Hematopoietic multipotent progenitor cell treated with erythropoietin and hydrocortisone succinate and interleukin-3 and kit ligand, for 15 days (in vitro differentiated cells): ENCODE measurements around the gene MPRIP.

Source experiments
- DNase-seq: peaks from one replicate; pipeline ENCODE4 v3.0.0-alpha.2; 2015; ENCODE audit warnings: low spot score

Gene MPRIP

DNA sequence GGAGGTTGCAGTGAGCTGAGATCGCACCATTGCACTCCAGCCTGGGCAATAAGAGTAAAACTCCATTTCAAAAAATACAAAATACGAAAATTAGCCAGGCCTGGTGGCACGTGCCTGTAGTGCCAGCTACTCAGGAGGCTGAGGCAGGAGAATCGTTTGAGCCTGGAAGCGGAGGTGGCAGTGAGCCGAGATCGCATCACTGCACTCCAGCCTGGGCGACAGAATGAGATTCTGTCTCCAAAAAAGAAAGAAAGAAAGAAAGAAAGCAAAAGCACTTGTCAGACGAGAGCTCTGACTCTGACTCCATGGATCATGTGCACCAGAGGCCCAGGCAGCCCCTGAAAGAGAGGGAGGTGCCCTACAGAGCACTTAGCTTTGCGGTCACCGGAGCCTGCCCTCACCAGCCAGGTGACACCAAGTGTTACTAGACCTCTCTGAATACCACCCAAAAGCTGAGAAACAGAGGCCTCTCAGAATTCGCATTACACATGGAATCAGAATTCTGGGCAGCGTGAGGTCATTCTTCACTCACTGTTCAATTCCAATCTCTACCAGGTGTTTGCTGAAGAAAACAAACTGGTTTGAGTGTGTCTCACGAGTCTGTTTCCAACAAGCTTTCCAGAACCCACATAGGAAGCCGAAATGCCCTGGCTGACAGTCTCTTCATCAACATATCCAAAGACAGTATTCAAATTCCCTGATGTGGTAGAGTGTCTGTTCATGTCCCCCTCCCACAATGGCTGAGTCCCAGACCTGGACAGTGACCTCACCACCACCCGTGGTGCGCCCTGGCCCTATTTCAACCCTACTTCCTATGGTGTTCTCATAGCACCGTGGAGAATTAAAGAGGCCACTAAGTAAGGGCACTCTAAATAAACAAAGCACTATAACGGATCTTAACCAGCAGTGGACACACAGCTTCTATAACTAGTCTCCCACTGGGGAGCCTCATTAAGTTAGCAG, 193.2 kb downstream of the MPRIP start:
- DNase-seq = peak; percentile 28

DNA sequence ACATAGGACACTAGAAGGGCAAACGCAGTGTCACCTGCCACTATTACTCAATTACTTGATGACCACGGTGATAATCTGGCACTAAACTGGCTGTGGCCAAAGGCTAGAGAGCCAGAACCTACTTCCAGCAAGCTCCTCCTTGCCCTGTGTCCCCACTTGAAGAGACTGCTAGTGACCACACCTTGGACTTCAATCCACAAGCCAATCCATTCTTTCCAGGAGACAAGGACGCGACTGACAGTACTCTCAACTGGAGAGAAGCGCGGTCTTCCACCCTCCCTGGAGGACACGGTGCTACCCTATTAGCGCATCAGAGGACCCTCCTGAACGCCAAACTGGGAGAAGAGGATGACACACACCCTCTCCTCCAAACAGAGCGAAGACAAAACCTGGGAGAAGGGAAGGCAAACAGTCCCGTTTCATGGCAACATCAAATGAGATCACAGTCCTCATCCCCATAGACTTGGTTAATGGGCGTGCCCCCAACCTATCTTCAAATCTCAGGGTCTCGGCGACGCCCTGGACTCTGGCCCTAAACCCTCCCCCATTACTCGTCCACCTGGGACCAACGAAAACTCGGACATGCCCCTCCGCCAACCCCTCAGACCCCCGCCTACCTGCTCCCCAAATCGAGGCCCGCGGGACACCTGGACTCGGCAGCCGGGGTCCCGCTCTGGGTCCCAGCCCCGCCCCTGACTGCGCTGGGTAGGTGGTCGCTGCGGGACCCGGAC, 194.2 kb downstream of the MPRIP start:
- peak; percentile 62 for DNase-seq

DNA sequence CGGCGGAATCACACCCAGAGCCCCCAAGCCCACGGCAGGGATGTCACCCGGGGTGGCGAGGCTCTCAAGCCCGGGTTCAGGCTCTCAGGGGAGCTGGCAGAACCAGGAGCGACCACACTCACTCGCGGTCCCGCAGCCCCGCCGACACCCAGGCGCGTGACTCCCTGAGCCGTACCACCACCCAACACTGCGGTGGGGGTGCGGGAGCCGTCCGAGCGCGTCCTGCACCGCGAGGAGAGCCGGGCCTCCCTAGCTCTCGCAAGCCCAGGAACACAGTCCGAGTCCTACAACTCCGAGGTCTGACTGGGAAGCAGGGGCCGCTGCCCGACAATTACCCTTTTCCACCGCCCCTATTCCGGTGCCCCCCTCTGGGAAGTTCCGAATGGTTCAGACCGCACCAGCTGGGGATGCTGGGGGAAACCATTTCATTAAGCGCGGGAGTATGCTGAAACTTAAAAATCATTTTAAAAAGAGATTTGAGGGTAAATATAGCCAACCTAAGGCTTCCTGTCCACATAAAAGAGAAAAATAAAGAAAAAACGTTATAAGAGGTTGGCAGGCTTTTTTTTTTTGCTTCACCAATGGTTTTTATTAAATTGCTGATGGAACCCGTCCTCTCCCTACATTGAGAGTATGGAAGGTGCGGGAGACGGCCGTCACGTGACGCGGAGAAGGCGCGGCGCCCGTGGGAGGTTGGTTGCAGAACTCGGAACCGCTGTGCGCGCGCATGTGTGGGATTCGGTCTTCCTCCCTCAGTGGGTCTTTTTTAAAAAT, 195.0 kb downstream of the MPRIP start, which contains the start of gene FLCN:
Gene FLCN, minus strand, starts transcription at position 143 of the 774 bp plus-strand sequence. CDS start 9,031 bp downstream, outside the sequence.
- peak; percentile 93 for DNase-seq

DNA sequence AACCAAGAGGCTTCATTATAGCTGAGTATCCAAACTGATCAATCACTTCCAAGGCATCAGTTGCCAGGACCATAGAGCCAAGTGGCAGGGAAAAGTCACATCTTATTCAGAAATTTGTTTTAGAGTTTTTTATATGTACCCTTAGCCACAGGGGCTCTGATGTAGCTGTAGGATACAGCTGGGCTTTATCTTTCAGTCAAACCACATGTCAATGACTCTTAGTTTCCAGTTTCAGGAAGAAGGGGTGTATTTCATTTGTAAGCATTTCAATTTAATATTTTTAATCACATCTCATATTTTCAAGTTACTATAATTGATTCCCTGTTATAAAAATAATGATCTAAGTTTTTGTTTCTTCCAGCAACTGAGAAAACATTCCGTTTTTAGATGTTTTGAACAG, 197.6 kb downstream of the MPRIP start:
- peak; percentile 45 for DNase-seq

DNA sequence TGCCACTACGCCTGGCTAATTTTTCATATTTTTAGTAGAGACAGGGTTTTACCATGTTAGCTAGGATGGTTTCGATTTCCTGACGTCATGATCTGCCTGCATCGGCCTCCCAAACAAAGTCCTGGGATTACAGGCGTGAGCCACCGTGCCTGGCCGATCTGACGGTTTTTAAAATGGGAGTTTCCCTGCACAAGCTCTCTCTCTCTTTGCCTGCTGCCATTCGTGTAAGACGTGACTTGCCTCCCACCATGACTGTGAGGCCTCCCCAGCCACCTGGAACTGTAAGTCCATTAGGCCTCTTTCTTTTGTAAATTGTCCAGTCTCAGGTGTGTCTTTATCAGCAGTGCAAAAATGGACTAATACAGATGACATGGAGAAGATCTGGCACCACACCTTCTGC, 199.4 kb downstream of the MPRIP start:
- no peak for DNase-seq

DNA sequence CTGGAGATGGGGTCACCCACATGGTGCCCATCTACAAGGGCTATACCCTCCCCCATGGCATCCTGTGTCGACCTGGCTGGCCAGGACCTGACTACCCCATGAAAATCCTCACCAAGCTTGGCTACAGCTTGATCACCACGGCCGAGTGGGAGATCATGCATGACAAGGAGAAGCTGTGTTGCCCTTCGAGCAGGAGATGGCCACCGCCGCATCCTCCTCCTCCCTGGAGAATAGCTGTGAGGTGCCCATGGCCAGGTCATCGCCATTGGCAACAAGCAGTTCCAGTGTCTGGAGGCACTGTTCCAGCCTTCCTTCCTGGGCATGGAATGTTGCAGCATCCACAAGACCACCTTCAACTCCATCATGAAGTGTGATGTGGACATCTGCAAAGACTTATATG, 200.0 kb downstream of the MPRIP start:
- no peak for DNase-seq
